Vagina (tissue), 2 donors: ENCODE data around the gene VTI1A.

Experiments used
- POLR2A ChIP-seq, 2 donors: fragments of 450-650 bp; IDR thresholded peaks; one replicate each; pipeline ENCODE4 v1.6.1; 2017; ENCODE audit warnings: antibody characterized with exemption in 2 of 2, mild to moderate bottlenecking in 2 of 2, moderate library complexity in 2 of 2
- TF ChIP-seq, protein P1 (sequence below), 3 experiments: fragments of 450-650 bp in 2 of 3; fragments of 200-600 bp in 1 of 3; sonication (generic) in 1 of 3; IDR thresholded peaks; one replicate each; pipeline ENCODE4 v1.5.1; 2017 to 2019; ENCODE audit warnings: antibody characterized with exemption in 3 of 3, mild to moderate bottlenecking in 2 of 3, moderate library complexity in 2 of 3

- TF ChIP-seq, protein P1, sequence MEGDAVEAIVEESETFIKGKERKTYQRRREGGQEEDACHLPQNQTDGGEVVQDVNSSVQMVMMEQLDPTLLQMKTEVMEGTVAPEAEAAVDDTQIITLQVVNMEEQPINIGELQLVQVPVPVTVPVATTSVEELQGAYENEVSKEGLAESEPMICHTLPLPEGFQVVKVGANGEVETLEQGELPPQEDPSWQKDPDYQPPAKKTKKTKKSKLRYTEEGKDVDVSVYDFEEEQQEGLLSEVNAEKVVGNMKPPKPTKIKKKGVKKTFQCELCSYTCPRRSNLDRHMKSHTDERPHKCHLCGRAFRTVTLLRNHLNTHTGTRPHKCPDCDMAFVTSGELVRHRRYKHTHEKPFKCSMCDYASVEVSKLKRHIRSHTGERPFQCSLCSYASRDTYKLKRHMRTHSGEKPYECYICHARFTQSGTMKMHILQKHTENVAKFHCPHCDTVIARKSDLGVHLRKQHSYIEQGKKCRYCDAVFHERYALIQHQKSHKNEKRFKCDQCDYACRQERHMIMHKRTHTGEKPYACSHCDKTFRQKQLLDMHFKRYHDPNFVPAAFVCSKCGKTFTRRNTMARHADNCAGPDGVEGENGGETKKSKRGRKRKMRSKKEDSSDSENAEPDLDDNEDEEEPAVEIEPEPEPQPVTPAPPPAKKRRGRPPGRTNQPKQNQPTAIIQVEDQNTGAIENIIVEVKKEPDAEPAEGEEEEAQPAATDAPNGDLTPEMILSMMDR (IDR thresholded peaks at IDR 0.05) = no peak
- TF ChIP-seq POLR2A (IDR thresholded peaks at IDR 0.05) = no peak
These were observed 385.4 kb downstream of the VTI1A start for GRCh38 chr10:112832361-112832878.
